Activated CD8-positive, alpha-beta memory T cell treated with anti-CD3 and anti-CD28 coated beads for 4 hours (primary cell): Measurements from ENCODE around the gene ARAF.
"Not testable (repeated sequence)": the region's sequence is repeated elsewhere in the genome, so short reads cannot be mapped to it uniquely, and the experiment has no call there.

Experiments
- DNase-seq, 2 donors: peaks; one replicate each; pipeline ENCODE4 v3.0.0-alpha.2; 2020; ENCODE audit warnings: low read depth in 2 of 2

The ARAF gene

DNA sequence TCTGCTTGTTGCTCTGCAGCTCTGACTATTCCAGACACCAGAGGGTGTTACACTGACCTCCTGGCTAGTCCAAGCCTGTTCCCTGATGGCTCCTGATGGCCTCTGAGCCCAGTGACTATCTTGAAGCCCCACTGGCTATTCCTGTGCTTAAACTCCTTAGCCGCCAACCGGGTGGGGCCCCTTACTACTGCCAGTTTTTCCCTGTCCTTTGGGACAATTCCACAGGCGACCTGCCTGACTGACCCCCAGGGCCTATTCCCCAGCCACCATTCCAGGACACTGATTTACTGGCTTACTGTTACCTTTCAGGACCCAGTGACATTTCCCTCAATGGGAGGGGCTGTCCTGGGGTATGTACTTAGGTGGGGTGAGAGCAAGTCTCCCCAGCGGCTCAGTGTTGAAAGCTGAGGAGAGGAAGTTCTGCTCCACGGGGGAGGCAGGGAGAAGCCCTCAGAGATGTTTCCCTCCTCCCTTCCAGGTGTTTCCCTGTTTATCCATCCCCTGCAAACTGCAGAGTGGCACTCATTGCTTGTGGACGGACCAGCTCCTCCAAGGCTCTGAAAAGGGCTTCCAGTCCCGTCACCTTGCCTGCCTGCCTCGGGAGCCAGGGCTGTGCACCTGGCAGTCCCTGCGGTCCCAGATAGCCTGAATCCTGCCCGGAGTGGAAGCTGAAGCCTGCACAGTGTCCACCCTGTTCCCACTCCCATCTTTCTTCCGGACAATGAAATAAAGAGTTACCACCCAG is 25.2 kb downstream of the ARAF start:
- DNase-seq, result no peak

GRCh38 chrX:47587091-47587891 is 26.3 kb downstream of the ARAF start:
- no peak for DNase-seq

GRCh38 chrX:47587906-47588735 is 27.1 kb downstream of the ARAF start:
- DNase-seq, result no peak

GRCh38 chrX:47590984-47591383 is 30.0 kb downstream of the ARAF start:
- DNase-seq, result no peak

- no peak for DNase-seq
Measured at GRCh38 chrX:47593522-47593921, 32.5 kb downstream of the ARAF start.

- DNase-seq, result no peak
Measured at GRCh38 chrX:47595716-47596251, 34.8 kb downstream of the ARAF start.

GRCh38 chrX:47596256-47596655 is 35.3 kb downstream of the ARAF start:
- no peak for DNase-seq

DNA sequence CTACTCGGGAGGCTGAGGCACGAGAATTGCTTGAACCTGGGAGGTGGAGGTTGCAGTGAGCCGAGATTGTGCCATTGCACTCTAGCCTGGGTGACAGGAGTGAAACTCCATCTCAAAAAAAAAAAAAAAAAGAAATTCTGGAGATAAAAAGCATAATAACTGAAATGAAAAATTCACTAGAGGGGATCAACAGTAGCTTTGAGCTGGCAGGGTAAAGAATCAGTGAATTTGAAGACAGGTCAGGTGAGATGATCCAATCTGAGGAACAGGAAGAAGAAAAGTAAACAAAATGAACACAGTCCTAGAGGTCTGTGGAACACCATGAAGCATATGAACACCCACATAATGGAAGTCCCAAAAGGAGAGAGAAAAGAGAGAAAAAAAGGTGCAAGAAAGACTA is 36.2 kb downstream of the ARAF start:
- DNase-seq, result no peak

GRCh38 chrX:47603125-47603524 is 42.1 kb downstream of the ARAF start:
- not testable (repeated sequence) for DNase-seq

GRCh38 chrX:47605024-47605423 is 44.0 kb downstream of the ARAF start:
- no peak for DNase-seq

DNA sequence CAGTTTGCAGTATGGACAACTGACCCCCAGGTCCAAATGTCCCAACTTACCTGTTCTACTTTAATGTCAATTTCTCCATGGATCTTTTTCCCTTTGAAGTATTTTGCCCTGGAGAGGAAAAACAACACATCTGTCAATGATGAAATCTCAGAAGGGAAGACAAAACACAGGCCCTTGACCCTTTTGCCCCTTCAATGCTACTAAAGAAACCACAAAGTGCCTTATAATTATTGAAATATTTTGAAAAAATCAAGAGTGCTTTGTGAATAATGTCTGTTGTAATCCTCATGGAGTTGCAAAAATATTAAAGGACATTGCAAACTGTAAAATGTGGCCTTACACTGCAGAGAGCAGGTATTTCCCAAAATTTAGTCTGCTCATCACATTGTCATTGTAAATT is 46.1 kb downstream of the ARAF start:
- DNase-seq, result no peak

DNA sequence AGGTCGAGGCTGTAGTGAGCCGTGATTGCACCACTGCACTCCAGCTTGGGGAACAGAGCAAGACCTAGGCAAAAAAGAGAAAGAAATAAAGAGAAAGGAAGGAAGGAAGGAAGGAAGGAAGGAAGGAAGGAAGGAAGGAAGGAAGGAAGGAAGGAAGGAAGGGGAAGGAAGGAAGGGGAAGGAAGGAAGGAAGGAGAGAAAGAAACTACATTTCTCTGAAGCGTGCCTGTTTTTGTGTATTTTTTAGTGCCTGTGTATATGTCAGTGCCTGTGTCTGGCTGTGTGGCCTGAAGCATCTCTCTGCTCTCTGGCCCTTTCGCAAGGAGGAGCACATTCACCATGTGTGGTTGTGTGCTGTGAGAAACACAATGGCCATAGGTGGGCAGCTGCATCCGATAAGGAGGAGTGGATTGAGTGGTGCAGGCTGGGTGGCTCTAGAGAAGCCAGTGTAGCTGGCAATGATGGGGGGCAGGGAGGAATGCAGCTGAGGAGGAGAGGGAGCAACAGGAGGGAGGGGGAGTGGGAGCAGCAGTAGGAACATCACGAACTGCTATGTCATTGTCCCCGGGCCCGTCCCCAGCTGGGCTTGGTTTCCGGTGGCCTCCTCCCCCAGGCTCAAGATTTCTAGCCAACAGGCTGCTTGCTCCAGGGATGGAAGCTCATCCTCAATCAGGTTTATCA is 47.3 kb downstream of the ARAF start:
- no peak for DNase-seq

DNA sequence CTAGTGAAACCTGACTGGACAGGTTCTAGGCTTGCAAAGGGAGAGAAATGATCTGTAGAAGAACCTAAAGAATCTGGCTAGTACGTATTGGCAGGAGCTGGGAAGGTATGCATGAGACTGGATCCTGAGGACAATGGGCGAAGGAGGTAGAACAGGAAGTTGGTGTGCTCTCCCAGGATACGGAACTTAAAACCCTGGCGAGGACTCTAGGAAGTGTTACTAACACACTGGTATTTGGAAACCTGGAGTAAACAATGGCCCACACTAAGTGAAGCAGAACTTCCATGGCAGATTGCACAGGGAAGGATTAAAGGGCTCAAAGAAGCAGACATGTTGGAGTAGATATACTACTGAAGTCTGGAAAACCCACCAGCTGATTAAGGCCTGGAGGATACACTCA is 49.5 kb downstream of the ARAF start:
- DNase-seq, result no peak

DNA sequence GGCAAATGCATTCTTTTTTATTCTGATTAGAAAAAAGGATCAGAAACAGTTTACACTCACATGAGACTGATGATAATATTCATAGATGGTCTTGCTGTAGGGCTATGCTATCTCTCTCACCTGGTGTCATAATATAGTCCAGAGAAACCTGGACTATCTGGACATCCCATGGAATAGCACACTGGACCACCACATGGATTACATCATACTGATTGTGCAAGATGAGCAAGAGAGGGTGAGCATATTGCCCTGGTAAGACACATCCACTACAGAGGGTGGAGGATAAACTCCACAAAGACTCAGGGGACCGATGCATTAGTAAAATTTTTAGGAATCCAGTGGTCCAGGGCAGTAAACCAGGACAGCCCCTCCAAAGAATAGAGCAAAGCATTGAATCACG is 50.5 kb downstream of the ARAF start:
- DNase-seq, result no peak

- DNase-seq, result no peak
Measured at GRCh38 chrX:47611926-47612325, 50.9 kb downstream of the ARAF start.

- DNase-seq, result no peak
Measured at GRCh38 chrX:47612418-47612817, 51.4 kb downstream of the ARAF start.

- DNase-seq, result no peak
Measured at GRCh38 chrX:47613082-47613481, 52.1 kb downstream of the ARAF start.

GRCh38 chrX:47614618-47615017 is 53.6 kb downstream of the ARAF start:
- no peak for DNase-seq

GRCh38 chrX:47618923-47619485 is 58.0 kb downstream of the ARAF start:
- DNase-seq, result no peak

DNA sequence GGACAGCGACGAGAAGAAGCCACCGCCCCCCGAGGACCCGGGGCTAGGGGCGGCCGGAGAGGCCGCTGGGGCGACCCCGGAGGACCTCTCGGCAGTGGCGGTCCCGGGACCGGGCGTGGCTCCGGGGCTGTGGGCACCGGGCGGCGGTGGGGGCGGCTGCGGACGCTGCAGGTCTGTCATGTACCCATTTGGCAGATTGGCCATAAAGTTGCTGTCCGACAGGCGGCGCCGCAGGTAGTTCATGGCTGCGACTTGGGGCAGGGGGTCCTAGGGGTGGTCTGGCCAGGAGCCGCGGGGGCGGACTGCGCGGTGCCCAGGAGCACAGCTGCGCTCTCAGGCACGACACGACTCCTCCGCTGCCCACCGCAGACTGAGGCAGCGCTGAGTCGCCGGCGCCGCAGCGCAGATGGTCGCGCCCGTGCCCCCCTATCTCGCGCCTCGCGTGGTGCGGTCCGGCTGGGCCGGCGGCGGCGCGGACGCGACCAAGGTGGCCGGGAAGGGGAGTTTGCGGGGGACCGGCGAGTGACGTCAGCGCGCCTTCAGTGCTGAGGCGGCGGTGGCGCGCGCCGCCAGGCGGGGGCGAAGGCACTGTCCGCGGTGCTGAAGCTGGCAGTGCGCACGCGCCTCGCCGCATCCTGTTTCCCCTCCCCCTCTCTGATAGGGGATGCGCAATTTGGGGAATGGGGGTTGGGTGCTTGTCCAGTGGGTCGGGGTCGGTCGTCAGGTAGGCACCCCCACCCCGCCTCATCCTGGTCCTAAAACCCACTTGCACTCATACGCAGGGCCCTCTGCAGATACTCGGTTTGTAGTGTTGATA is 58.7 kb downstream of the ARAF start, which contains the start of gene SYN1:
Gene SYN1 (minus strand): TSS at position 372 of the 817 bp plus-strand sequence. CDS start 129 bp downstream, at position 243.
- DNase-seq, result peak; percentile 52 to 57
